Neural crest cell (in vitro differentiated cells): ENCODE measurements around the gene NBEAL1. TPM values are rescaled to one million over a fixed set of nuclear protein-coding genes. Genes with fewer than 3 reads are reported as not detected.
A peak's percentile ranks its signal among the peaks of the same experiment; 100 is the strongest.
"Not testable (repeated sequence)": the region's sequence is repeated elsewhere in the genome, so short reads cannot be mapped to it uniquely, and the experiment has no call there.

Experiments used
- DNase-seq: peaks from one replicate; pipeline ENCODE4 v3.0.0; 2021; ENCODE audit warnings: low read depth, mixed read lengths, low spot score
- H3K27ac Mint-ChIP-seq: one replicate; pipeline ENCODE4 v1.8.0; 2021; ENCODE audit warnings: mild to moderate bottlenecking, mixed read lengths; ENCODE audit not compliant: unreplicated experiment
- H3K27me3 Mint-ChIP-seq: 2 replicates; pipeline ENCODE4 v1.8.0; 2021; ENCODE audit warnings: low read depth, mild to moderate bottlenecking, mixed read lengths
- H3K36me3 Mint-ChIP-seq: 2 replicates; pipeline ENCODE4 v1.8.0; 2021; ENCODE audit warnings: low read depth, mild to moderate bottlenecking, mixed read lengths
- H3K4me1 Mint-ChIP-seq: 2 replicates; pipeline ENCODE4 v1.8.0; 2021; ENCODE audit warnings: mixed read lengths
- H3K4me3 Mint-ChIP-seq: one replicate; pipeline ENCODE4 v1.8.0; 2021; ENCODE audit warnings: mild to moderate bottlenecking, mixed read lengths
- H3K9me3 Mint-ChIP-seq: 2 replicates; pipeline ENCODE4 v1.8.0; 2021; ENCODE audit warnings: mixed read lengths
- total RNA-seq: library from RNA; stranded (reverse); gene quantifications from 2 replicates; pipeline ENCODE4 v1.2.1, GENCODE V29; 2021
- TF ChIP-seq, protein P1 (sequence below): fragments of 200-600 bp; sonication (generic); conservative IDR thresholded peaks from 2 replicates; pipeline ENCODE4 v1.5.0; 2021; ENCODE audit warnings: antibody characterized with exemption, mild to moderate bottlenecking

The NBEAL1 gene
- total RNA-seq, 1 donor from 2014 or later: 12.6 TPM

DNA sequence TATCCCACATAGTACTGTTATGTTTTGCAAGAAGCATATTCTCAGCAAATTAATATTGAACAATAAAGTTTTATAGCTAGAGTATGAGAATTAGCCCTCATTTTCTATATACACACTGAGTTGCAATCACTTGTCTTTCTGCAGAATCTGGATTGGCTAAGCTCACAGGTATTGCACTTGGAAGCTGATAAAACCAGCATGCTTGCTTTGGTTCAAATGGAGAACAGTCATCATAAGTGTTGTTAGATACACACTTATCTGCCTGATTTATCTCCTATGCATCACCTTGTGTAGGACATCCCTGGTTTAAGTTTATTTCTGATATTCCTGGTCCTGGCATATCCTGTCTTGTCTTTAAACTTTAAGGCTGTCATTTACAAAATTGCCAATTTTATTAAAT, 186.2 kb downstream of the NBEAL1 start:
- Mint-ChIP-seq H3K9me3 (no peaks in the 10 kb centered on the region), H3K36me3 (peaks cover 3% of the 10 kb centered on the region), H3K4me1 (no peaks in the 10 kb centered on the region), H3K27me3 (no peaks in the 10 kb centered on the region), H3K27ac (no peak overlapping the region), H3K4me3 (no peak overlapping the region)
- TF ChIP-seq, protein P1, sequence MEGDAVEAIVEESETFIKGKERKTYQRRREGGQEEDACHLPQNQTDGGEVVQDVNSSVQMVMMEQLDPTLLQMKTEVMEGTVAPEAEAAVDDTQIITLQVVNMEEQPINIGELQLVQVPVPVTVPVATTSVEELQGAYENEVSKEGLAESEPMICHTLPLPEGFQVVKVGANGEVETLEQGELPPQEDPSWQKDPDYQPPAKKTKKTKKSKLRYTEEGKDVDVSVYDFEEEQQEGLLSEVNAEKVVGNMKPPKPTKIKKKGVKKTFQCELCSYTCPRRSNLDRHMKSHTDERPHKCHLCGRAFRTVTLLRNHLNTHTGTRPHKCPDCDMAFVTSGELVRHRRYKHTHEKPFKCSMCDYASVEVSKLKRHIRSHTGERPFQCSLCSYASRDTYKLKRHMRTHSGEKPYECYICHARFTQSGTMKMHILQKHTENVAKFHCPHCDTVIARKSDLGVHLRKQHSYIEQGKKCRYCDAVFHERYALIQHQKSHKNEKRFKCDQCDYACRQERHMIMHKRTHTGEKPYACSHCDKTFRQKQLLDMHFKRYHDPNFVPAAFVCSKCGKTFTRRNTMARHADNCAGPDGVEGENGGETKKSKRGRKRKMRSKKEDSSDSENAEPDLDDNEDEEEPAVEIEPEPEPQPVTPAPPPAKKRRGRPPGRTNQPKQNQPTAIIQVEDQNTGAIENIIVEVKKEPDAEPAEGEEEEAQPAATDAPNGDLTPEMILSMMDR: no peak
- DNase-seq: no peak

DNA sequence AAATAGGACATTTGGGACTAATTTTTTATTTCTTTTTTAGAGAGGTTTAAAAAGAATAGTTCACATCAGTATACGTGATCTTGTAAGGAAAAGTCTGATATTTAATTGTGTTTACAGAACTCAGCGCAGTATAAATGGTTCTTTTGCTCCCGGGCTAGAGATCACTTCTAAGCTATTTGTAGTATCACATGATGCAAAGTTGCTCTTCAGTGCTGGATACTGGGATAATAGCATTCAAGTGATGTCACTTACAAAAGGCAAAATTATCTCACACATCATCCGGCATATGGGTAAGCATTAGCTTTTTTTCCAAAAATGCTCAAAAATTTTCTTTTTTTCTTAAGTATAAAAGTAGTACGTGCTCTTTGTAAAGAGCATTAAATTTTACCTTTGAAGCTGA, 186.8 kb downstream of the NBEAL1 start:
- Mint-ChIP-seq H3K4me1 (no peaks in the 10 kb centered on the region), H3K27me3 (no peaks in the 10 kb centered on the region), H3K9me3 (no peaks in the 10 kb centered on the region), H3K36me3 (peaks cover 7% of the 10 kb centered on the region), H3K27ac (no peak overlapping the region), H3K4me3 (no peak overlapping the region)
- TF ChIP-seq, protein P1: no peak
- no peak for DNase-seq

GRCh38 chr2:203209538-203209937, 194.9 kb downstream of the NBEAL1 start:
- H3K27me3 Mint-ChIP-seq: no peaks in the 10 kb centered on the region
- H3K4me3 Mint-ChIP-seq: no peak overlapping the region
- H3K4me1 Mint-ChIP-seq: no peaks in the 10 kb centered on the region
- H3K36me3 Mint-ChIP-seq: peaks cover 11% of the 10 kb centered on the region
- no peak overlapping the region for H3K27ac Mint-ChIP-seq
- DNase-seq: no peak
- H3K9me3 Mint-ChIP-seq: no peaks in the 10 kb centered on the region
- TF ChIP-seq, protein P1: no peak

DNA sequence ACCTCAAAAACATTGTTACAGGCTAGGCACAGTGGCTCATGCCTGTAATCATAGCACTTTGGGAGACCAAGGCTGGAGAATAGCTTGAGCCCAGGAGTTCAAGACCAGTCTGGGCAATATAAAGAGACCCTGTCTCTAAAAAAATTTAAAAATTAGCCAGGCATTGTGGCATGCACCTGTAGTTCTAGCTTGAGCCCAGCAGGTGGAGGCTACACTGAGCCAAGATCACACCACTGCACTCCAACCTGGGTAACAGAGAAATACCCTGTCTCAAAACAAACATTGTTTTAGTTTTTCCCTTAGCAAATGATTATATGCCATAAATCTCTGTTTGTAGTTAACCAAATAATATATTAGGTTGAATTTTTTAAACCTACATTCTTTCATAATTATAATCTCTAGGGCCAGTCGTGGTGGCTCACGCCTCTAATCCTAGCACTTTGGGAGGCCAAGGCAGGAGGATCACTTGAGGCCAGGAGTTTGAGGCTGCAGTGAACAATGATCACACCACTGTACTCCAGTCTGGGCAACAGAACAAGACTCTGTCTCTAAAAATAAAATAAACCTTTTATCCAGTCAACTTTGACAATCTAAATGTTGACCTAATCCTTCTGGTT, 210.9 kb downstream of the NBEAL1 start:
- no peaks in the 10 kb centered on the region for H3K9me3 Mint-ChIP-seq
- no peaks in the 10 kb centered on the region for H3K4me1 Mint-ChIP-seq
- no peak overlapping the region for H3K27ac Mint-ChIP-seq
- H3K4me3 Mint-ChIP-seq: no peak overlapping the region
- no peaks in the 10 kb centered on the region for H3K27me3 Mint-ChIP-seq
- no peak for DNase-seq
- TF ChIP-seq, protein P1: peak; percentile 78
- H3K36me3 Mint-ChIP-seq: no peaks in the 10 kb centered on the region

DNA sequence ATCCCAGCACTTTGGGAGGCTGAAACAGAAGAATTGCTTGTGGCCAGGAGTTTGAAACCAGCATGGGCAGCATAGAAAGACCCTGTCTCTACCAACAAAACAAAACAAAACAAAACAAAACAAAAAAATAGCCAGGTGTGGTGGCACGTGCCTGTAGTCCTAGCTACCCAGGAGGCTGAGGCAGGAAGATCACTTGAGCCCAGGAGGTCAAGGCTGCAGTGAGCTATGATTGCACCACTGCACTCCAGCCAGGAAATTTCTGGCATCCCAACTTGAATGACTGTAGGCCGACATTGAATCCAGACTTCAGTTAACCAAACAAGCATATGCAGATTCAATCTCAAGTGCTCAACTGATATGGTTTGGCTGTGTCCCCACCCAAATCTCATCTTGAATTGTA, 215.0 kb downstream of the NBEAL1 start:
- H3K9me3 Mint-ChIP-seq, H3K27me3 Mint-ChIP-seq, H3K4me1 Mint-ChIP-seq, H3K4me3 Mint-ChIP-seq, H3K36me3 Mint-ChIP-seq, DNase-seq, H3K27ac Mint-ChIP-seq: not testable (repeated sequence)

DNA sequence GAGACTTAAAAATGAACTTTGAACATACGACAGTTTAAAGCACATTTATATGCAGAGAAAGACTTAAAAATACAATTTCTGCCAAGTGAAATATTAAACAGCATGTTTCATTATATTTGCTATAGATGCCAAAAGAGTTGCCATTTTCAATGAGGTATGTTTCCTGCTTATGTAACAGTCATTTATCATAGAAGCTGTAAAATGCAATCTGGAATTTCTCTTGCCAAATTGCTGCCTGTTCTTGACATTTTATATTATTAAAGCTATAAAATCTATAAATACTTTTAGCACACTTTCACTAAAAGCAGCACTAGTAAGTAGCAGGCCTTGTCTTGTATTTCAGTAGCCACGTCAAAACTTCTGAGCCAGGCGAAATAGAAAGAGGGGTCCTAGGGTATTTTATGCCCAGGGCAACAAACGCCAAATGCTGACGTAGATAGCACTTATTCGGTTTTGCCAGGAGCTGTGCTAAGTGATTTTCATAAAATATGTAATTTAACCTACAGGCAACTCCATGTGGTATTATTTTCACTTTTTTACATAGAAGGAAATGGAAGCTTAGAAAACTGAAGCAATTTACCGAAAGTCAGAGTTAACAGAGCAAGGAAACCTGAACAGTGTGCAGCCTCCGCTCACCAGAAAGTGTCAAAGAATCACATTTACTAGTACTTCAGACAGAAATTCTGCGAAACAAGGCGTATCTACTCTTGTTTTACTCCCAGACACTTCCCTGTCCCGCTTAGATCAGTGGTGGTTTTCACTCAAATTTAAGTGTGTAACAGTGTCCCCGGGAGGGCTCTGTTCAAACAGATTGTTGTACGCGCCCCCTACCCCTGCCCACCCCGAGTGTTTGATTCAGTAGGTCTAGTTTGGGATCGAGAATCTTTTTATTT, 222.9 kb downstream of the NBEAL1 start:
- no peak for DNase-seq
- Mint-ChIP-seq H3K9me3 (no peaks in the 10 kb centered on the region), H3K4me3 (peak overlapping the region; percentile 90), H3K36me3 (peaks cover 8% of the 10 kb centered on the region), H3K4me1 (peaks cover 14% of the 10 kb centered on the region), H3K27ac (peak overlapping the region; percentile 19), H3K27me3 (no peaks in the 10 kb centered on the region)
- TF ChIP-seq, protein P1: no peak
